Eye (tissue), 1 donor: Measurements from ENCODE around the gene ABCF2.

ENCODE experiments used
- DNase-seq: peaks from one replicate; pipeline ENCODE4 v3.0.0-alpha.2; 2015

The ABCF2 gene

DNA sequence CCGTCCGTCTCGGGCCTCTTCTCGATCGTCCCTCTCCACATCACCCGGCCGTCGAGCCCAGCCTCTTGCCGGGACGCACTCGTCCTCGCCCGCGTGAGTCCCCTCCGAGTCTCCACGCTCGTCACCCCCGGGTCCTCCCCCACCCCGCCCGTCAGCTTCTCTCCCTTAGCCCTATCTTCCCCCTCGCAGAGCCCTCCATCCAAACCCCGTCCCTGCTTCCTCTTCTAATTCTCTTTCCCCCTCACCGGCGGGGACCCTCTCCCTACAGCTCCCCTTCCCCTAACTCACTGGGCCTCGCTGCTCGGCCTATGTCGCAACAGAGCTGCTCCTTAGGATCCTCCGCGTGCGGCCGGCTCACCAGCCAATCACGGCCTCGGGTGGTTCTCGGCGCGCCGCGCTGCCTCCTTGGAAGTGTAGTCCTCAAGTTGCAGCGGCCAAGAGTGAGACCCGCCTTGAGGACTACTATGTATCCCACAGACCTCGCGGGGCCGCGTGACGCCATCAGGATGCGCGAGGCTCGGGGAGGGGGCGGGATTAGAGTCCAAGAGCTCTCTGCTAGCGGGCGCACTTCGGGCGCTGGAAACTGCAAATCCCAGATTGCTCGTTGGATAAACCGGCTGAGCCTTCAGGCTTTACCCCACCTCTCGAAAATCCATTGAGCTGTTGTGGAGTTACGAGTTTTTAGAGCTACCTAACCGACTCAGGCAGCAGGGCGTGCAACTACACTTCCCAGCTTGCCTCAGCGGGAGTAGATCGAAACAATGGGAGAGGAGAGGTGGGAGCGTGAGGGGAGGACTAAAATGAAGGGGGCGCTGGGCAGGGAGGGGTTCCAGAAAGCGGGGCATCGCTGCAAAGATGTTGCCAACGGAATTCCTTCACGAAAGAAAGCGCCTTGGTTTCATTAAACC is at the start of gene ABCF2:
ABCF2 (minus strand) TSS at position 331 of the 908 bp plus-strand sequence. CDS start 747 bp downstream, outside the sequence.
- DNase-seq = peak; percentile 100

DNA sequence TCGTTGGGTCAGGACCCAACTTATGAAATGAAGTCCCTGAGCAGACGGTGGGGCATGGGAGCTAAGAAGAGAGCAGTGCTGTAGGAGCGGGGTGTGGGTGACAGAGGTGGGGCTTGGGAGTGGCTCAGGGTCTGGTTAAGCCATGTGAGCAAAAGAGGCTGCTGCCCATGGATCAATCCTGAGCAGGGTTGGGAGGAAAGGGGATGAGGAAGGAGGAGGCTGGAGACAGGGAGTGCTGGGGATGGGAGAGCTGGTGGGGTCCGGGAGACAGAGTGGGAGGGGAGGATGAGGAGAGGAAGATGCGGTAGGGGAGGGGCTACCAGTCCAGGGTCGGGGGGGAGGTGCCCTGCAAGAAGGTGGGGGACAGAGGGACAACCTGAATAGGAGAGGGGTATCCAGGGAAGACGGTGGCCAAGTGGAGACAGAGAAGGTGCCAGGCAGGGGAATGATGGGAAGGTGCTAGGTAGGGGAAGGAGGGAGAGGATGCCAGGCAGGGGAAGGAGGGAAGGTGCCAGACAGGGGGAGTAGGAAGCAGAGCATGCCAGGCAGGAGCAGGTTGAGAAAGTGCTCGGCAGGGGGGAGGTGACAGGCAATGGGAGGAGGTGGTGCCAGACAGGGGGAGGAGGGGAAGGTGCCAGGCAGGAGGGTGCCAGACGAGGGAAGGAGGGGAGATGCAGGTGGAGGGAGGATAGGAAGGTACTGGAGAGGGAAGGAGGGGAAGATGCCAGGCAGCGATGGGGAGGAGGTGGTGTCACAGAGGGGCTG is 49.0 kb upstream of the ABCF2 start:
- DNase-seq = no peak

DNA sequence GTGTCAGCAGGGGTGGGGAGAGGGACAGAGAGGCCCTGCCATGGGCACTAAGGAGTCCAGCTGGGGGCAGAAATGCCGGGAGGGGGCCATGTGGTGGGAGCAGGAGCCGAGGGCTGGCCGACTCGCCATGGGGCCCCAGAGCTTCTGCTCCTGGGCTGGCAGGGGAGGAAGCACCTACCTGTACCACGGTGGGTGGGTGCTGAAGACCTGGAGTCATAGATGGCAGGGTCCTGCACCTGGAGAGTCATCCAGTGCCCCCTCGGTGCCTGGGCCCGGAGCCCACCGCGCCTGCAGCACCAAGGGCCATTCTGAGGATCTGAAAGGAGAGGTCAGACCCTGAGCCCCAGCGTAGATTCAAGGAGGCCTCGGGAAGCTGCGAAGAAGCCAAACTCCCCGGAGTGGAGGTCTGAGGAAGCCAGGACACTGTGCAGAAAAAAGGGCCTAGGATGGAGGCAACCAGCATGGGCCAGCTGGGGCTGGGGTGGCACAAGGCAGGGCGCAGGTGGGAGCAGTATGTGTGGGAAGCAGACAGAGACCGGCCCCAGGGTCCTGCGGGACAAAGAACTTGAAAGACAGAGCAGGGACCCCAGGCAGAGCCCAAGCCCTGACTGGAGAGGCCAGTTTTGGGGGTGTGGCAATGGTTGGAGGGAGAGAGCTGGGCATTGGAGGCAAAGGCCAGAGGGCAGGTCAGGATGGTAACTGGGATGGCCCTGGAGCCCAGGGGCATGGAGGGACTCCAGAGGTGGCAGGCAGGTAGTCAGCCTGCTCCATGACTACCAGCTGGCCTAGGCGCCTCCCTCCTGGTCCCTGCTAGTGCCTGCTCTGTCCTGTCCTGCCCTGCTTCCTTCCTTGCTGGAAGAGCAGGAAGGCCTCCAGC is 48.2 kb upstream of the ABCF2 start:
- no peak for DNase-seq

DNA sequence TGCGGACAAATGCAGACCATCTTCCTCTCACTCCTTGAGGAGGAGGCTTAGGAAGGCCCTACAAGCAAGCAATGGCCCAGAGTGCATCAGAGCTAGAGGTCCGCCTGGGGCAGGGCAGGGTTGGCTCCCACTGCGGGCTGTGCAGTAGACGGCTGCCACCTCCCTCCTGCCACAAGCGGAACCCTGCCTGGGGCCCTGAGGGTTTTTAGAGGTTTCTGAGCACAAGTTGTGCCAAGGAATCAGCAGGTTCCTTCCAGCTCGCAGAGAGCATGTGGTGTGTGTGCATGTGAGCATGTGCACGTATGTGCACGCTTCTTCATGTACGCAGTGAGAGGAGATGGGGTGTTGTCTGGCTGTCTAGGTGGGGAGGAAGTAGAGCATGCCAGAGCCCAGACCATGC is 47.4 kb upstream of the ABCF2 start:
- no peak for DNase-seq

DNA sequence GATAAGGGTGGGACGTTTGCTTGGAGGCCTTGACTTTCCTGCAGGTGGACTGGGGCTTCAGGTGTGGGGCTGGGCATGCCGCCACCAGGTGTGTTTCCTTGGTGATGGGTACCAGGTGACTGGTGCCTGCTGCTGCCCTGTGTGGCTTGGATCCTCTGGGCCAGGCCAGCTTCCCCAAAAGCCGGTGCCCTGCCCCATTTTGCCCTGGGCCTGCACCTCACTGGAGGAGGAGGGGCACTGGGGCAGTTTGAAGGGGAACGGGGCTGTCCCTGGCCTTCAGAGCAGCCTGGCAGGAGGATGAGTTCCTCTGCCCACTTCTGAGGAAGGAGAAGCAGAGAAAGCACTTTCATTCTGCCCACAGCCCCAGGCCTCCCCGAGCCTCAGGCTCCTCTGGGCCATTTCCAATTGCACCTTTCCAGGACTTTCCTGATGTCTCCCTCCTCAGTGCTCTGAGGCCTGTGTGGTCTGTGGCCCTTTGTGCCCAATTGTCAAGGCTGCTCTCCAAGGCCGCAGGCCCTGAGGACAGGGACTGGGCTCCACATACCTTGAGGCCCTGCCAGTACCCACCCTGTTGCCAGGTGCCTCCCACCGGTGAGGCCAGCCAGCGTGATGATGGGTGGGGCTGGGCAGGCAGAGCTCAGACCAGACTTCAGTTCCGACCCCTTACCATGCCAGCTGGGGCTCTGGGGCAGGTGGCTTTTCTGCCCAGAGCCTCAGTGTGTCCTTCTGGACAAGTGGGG is 46.8 kb upstream of the ABCF2 start:
- no peak for DNase-seq

DNA sequence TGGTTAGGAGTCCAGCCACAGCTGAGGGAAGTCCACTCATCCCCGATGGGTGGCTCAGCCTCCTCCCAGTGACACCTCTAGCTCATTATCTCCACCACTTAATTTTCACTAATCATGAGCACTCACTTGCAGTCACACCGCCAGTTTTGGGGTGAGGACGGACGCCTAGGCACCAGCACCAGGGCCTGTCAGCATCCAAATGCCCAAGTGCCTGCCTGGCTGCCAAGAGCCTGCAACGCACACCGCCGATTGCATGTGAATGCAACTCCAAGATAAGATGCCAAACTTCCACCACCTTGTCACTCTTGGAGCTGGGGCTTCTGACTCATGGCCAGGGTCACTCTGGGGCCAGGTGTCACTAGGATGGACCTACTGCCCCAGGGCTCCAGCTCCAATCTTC is 45.9 kb upstream of the ABCF2 start:
- no peak for DNase-seq

DNA sequence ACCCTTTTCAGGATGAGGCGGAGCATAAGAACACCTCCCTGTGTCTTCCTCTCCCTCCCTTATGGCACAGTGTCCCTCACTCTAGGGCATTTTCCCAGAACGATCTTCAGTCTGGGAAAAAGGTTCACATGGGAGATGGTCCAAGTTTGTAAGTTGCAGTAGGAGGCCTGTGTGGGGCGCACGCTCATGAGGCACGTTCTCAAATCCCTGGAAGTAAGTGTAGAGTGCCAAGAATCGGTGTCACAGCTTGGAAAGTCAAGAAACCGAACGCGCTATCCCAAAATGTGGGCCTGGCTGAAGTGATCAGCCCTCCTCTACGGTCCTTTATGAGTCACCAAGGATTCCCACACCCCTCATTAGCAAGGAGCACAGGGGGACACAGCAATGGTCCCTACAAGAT is 45.4 kb upstream of the ABCF2 start:
- no peak for DNase-seq

DNA sequence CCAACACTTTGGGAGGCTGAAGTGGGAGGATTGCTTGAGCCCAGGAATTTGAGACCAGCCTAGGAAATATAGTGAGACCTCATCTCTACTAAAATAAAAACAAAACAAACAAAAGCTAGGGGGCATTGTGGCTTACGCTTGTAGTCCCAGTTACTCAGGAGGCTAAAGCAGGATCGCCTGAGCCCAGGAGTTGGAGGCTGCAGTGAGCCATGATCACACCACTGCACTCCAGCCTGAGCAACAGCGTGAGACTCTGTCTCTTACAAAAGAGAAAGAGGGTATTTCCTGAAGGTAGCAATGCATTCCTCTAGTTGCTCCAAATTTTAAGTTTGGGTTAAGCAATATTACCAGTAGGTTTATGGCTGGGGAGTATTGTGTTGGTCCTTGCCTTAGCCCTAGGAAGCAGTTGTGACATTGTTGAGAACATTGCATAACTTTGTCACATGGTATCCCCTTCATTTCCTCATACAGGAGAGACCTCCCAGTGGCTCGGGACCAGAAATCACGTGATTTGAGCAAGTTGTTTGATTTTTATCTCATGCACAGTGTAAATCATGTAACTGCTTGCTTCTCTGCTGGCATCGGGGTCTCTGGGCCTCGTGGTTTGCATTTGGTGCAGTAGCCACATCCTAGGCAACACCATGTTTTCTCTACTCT is 44.8 kb upstream of the ABCF2 start:
- DNase-seq = no peak

DNA sequence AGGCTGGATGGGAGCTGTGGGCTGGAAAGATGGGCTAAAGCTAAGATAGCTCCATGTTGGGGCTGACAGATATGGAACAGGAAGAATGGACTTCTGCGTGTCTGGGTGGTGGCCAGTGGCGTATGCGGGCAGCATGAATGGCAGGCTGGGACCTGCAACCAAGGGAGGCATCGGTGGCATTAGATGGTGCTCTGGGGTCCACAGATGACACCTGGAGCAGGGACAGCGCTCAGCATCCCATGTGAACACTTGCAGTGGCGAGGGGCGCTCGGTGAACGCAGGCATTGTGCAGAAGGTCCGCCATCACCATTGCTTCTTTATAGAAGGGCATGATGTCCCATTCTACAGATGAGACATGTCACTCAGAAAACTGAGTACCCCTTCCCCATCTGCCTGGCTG is 42.5 kb upstream of the ABCF2 start:
- no peak for DNase-seq

DNA sequence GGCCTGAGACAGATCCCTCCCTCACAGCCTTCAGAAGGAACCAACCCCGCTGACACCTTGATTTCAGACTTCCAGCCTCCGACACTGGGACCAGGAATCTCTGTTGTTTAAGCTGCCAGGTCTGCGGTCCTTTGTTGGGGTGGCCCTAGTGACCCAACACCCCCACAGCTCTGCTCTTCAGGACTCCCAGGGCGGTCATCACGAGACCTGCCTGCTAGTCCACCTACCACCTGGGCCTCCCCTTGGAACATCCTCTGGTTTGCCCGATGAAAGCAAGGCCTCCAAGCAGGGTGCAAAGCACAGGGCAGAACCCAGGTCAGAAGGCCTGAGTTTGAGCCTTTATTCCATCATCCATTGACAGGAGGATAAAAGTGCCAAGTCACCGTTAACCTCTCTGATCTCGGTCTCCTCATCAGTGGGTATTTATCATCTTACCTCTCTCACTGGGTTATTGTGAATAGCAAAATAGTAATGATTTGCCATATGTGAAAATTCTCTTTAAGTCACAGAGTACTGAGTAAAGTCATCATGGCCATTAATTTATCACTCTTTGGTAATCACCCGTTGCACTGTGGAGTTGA is 38.4 kb upstream of the ABCF2 start:
- DNase-seq = no peak

DNA sequence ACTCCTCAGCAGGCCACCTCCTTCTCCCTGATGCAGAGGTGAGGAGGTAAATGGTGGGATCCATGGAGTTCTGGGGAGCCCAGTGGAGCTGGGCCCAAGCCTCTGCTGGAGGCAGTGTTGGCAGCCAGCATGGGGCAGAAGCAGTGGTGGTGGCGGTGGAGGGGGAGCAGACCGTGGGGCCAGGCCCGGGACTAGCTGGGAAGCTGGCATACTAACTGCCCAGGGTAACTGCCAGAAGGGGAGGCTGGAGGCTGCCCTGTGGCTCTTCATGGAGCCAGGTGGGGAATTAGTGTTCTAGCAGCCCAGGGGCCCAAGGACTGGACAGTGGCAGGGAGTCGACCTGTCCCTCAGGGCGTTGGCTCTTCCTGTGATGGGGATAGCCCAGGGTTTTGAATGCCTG is 37.6 kb upstream of the ABCF2 start:
- no peak for DNase-seq

DNA sequence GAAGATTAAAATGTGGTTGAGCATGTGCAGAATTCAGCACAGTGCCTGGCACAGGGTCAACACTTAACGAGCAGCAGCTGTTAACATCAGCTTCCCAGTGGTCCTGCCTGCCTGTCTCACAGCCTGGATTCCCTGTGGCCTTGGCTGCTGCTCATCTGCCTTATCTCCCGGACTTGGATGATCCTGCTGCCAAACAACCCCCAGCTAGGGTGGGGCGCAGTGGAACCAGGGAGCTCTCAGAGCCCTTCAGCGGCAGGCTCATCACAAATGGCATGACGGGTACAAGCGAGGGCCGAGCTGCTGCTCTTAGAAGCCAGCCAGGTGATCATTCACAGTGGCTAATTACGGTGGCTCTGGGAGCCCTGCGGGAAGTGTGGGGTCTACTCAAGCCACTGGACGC is 34.5 kb upstream of the ABCF2 start:
- no peak for DNase-seq

DNA sequence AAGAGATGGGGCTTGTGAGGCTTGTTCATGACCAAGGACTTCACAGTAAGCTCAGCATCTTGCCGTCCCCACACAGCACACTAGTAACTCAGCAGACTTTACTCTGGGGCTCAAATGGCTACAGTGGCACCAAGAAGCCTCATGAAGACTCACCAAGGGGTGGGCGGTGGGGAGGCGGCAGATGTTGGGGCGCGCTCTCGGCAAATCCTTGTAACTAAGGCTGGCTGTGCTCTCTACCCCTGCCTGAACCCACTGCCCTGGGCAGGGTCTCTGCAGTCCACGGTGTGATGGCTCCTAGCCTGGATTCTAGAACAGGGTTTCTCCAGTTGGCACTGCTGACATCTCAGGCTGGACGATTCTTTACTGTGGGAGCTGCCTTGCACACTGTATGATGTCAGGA is 33.9 kb upstream of the ABCF2 start:
- DNase-seq = no peak

DNA sequence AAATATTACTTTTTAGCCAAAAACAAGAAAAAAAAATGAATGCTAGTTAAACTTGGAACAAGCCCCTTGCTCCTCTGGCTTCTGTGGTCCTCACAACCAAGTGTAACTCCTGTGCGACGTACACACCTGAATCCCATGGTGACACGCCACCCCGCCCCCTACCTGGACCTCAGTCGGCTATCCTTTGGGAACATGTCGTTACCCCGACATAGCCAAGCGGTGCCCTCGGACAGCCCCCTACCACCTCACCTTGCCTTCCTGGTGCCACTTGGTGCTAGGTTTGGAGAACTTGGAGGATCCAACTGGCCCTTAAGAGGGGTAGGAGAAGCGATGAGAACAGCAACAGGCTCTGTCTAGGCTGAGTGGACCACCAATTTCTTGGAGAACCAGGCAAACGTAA is 33.5 kb upstream of the ABCF2 start:
- DNase-seq = no peak

DNA sequence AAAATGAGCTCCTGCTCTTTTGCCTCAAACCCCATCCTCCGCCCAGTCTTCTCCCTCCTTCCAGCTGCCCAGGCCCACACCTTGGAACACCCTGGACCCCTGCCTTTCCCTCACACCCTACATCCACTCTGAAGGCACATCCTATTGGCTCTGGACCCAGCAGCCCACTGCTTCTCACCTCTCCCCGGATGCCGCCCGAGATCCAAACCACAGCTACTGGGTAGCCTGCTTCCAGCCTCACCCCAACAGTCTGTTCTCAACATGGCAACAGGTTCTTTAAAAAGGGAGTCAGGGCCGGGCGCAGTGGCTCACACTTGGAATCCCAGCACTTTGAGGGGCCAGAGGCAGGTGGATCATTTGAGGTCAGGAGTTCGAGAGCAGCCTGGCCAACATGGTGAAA is 31.0 kb upstream of the ABCF2 start:
- no peak for DNase-seq

DNA sequence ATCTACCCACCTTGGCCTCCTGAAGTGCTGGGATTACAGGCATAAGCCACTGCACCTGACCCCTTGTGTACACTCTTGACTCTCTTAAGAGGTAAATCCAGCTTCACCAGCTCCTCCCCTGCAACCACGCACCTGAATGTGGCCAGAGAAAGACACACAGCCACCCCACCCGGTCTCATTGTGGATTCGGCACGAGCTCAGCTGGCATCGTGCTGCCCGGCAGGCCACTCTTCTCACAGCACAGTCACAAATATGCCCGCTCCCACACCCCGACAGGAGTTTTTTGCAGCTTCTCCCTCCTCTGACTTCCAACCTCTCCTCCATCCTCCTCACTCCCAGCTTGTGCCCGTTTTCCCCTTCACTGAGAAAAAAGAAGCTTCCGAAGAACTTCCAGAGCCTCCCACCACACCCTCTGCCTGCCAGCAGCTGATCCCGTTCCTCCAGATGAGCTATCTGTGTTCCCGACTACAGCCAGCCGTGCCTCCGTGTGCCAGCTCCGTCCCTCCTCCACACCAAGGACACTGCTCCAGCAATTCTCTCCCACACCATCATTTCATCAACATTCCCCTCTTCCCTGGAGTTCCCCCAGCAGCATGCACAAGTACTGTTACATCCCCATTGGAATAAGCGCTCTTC is 29.5 kb upstream of the ABCF2 start:
- no peak for DNase-seq

DNA sequence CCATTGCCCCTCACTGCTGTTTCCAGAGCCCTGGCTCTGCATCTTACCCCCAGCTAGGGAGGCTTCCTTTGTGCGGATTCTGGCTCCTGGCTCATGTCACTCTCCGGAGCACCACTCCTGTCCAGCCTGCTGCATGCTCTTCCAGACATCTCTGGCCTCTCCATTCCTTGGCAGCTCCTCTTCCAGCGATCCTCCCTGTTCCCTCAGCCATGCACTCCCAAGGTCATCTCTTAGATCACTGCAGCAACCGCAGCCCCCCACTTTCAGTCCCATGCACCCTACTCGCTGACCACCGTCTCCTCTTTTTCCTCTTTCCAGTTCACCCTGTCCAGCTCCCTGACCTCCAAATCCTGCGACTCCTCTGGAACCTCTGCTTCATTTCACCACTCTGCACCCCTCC is 28.4 kb upstream of the ABCF2 start:
- DNase-seq = no peak

DNA sequence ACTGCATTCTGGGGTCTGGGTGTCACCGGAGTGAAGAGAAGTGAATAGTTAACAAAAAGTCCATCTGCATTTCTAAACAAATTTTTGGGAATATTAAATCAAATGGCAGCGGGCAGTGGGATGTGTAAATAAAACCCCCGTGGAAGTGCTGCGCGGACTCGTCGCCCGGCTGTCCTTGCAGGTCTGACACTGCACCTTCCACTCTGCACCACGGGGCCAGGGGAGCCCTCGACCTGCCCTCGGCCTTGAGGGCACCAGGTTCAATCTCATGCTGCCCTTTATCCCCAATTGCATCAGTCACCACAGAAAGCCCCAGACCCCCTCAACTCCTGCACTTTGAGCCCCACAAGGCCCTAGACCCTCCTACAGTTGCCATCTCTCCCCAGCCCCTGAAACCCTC is 27.8 kb upstream of the ABCF2 start:
- DNase-seq = no peak

DNA sequence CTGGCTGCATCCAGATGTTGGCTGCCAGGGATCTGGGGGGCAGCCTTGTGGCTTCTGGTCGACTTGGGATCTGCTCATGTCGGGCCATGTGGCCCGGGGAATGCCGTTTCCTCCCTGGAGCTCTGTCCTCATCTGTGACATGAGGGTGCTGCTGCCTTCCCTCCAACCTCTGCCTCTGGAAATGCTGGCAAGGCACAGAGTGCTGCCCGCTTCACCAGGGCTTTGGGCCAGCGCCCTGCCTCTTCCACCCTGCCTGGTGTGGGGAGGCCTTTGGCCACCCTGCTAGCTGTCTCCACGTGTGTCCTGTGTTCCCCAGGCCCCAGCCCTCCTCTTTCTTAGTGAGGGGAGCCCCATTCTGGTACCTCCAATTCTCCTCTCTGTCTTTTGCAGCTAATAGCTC is 27.3 kb upstream of the ABCF2 start:
- DNase-seq = no peak

DNA sequence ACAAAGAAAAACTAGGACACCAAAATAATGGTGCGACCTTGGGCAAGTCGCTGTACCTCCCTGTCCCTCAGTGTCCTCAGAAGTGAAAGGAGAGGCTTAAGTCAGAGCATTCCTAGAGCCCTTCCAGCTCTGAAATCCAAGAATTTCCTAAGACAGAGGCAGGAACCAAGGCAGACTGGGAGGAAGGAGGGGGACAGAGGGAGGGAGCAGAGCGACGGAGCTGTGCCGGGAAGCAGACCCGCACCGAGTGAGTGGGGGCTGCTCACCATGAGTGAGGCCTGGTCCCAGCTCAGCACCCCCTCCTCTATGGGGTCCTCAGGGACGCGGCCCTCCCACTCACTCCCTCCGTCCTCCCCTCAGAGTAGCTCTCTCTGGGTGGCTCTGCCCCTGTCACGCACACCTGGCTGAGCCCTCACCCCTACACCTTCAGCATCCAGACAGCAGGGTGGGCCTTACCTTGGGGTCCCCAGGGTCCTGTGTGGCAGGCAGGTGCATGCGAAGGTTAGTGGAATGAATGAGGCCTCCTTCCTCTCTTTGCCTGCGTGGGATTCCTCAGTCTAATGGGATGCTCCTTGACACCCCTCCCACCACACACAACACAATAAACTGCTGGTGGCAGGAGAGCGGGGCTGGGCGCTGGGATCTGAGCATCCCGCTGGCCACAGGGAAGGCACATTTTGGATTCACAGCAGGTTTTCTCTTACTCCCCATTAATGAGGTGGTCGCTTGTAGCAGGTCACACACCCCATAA is 26.1 kb upstream of the ABCF2 start:
- peak; percentile 67 for DNase-seq

DNA sequence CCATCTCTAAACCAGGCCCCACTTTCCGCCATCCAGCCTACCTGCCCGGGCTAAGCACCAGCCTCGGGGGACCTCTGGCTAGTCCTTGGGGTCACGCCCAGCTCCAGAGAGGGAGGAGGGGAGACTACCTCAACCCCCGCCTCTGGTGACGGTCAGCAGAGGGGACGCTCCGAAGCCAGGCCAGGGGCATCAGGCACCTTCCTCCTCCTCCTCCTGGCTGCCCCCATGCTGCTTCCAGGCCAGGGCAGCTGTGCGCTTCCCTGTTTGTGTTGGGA is 25.5 kb upstream of the ABCF2 start:
- no peak for DNase-seq
